Cardiac septum (tissue), 1 donor: Measurements from ENCODE around the gene WNK1. TPM values are rescaled to one million over a fixed set of nuclear protein-coding genes. Genes with fewer than 3 reads are reported as not detected.
A peak's percentile ranks its signal among the peaks of the same experiment; 100 is the strongest.

Experiments used
- DNase-seq: peaks from one replicate; pipeline ENCODE4 v3.0.0-alpha.2; 2020; ENCODE audit warnings: low spot score
- intact Hi-C: fragments of 100-400 bp; cut with DNase I; formaldehyde crosslinking; loops from one replicate; pipeline ENCODE4 v1.14.0; 2022
- total RNA-seq: library from RNA; stranded (reverse); fragmentation: NEBNext Ultra II Directional; extraction: Animal tissue kit (Norgen Biotek cat#: 25700); gene quantifications from one replicate; pipeline ENCODE4 v1.2.1, GENCODE V29; 2021
- donor health status: DM: no; HTN: no; CAD: no.

WNK1 gene
- total RNA-seq, 1 donor from 2014 or later = 227 TPM

GRCh38 chr12:738712-739111, 13.7 kb upstream of the WNK1 start:
- no peak for DNase-seq
- intact Hi-C loops = no loop called here

GRCh38 chr12:739349-739748, 13.0 kb upstream of the WNK1 start:
- DNase-seq = no peak
- intact Hi-C loops = no loop called here

- intact Hi-C loops = no loop called here
- DNase-seq = no peak
Measured at GRCh38 chr12:740921-741320, 11.5 kb upstream of the WNK1 start.

- intact Hi-C loops = loop anchor here (2.0 to 10.0 kb wide), 3 partner anchors 62 to 845 kb away; partner anchors contain the start of gene FBXL14
- no peak for DNase-seq
Measured at GRCh38 chr12:749751-750270, 2.6 kb upstream of the WNK1 start.

- intact Hi-C loops = loop anchor here (1.0 to 10.0 kb wide), 4 partner anchors 62 to 844 kb away; partner anchors contain the start of gene FBXL14
- no peak for DNase-seq
Measured at GRCh38 chr12:750366-751191, 1.8 kb upstream of the WNK1 start.

GRCh38 chr12:751192-751998, 984 bp upstream of the WNK1 start:
- intact Hi-C loops = loop anchor here (1.0 to 10.0 kb wide), 4 partner anchors 61 to 843 kb away; partner anchors contain the start of gene FBXL14
- peak; percentile 96 for DNase-seq

GRCh38 chr12:752695-753610, 574 bp downstream of the WNK1 start:
- peak; percentile 78 for DNase-seq
- intact Hi-C loops = loop anchor here (2.0 to 10.0 kb wide), 4 partner anchors 59 to 842 kb away; partner anchors contain the start of genes FBXL14 and RAD52

- DNase-seq = peak; percentile 81
- intact Hi-C loops = loop anchor here (2.0 to 10.0 kb wide), 4 partner anchors 58 to 841 kb away; partner anchors contain the start of genes FBXL14 and RAD52
Measured at GRCh38 chr12:753611-754472, 1.5 kb downstream of the WNK1 start.

GRCh38 chr12:754473-754820, 2.1 kb downstream of the WNK1 start:
- DNase-seq = no peak
- intact Hi-C loops = loop anchor here (5.0 to 10.0 kb wide), 2 partner anchors 58 to 840 kb away; partner anchors contain the start of gene FBXL14

- intact Hi-C loops = loop anchor here (5.0 to 10.0 kb wide), 2 partner anchors 57 to 840 kb away; partner anchors contain the start of gene FBXL14
- no peak for DNase-seq
Measured at GRCh38 chr12:754851-755562, 2.6 kb downstream of the WNK1 start.

- intact Hi-C loops = loop anchor here (10.0 kb wide), 1 partner anchor 835 kb away; the partner anchor contains the start of gene FBXL14
- no peak for DNase-seq
Measured at GRCh38 chr12:759628-760027, 7.2 kb downstream of the WNK1 start.

GRCh38 chr12:761256-761655, 8.9 kb downstream of the WNK1 start:
- intact Hi-C loops = no loop called here
- DNase-seq = no peak

- intact Hi-C loops = no loop called here
- DNase-seq = no peak
Measured at GRCh38 chr12:765840-766239, 13.5 kb downstream of the WNK1 start.

- DNase-seq = no peak
- intact Hi-C loops = no loop called here
Measured at GRCh38 chr12:768434-768833, 16.1 kb downstream of the WNK1 start.

GRCh38 chr12:770479-770878, 18.1 kb downstream of the WNK1 start:
- no peak for DNase-seq
- intact Hi-C loops = no loop called here

GRCh38 chr12:772056-772697, 19.8 kb downstream of the WNK1 start:
- intact Hi-C loops = no loop called here
- DNase-seq = no peak

- intact Hi-C loops = no loop called here
- DNase-seq = no peak
Measured at GRCh38 chr12:774051-774614, 21.8 kb downstream of the WNK1 start.
